ENCODE data around the gene NUP85.

The NUP85 gene

GRCh38 chr17:75261336-75262111 is 56.0 kb downstream of the NUP85 start, which contains the start of the genes GGA3 and MRPS7:
GGA3 (minus strand) TSS chr17:75261606; CDS start chr17:75261587, 19 bp downstream.
MRPS7 (plus strand) TSS chr17:75261879; CDS start chr17:75261901, 22 bp downstream.
- Mint-ChIP-seq H3K4me3 (peak within 1 kb of the TSS; percentile 94), H3K4me1 (peaks cover 33% of the 10 kb centered on the region), H3K36me3 (peaks cover 4% of the 10 kb centered on the region), H3K27ac (peak within 1 kb of the TSS; percentile 100), H3K27me3 (no peaks in the 10 kb centered on the region), H3K9me3 (no peaks in the 10 kb centered on the region)
- ATAC-seq (ENCODE audit: low read depth) (peak; percentile 93), DNase-seq (ENCODE audit: low spot score in 2 of 2) (peak; percentile 96 to 99)

- Mint-ChIP-seq H3K4me1 (peaks cover 31% of the 10 kb centered on the region), H3K27ac (peak overlapping the region; percentile 100)
These were observed 56.7 kb downstream of the NUP85 start for GRCh38 chr17:75262112-75262606.

GRCh38 chr17:75263055-75263454 is 57.6 kb downstream of the NUP85 start:
- H3K27ac Mint-ChIP-seq, result peak overlapping the region; percentile 100
- peaks cover 28% of the 10 kb centered on the region for H3K4me1 Mint-ChIP-seq
- ATAC-seq (ENCODE audit: low read depth) (no peak), DNase-seq (ENCODE audit: low spot score in 2 of 2) (no peak)
- H3K27me3 Mint-ChIP-seq, result no peaks in the 10 kb centered on the region
- H3K9me3 Mint-ChIP-seq, result no peaks in the 10 kb centered on the region
- H3K4me3 Mint-ChIP-seq, result peak overlapping the region; percentile 94
- peaks cover 7% of the 10 kb centered on the region for H3K36me3 Mint-ChIP-seq

More at GRCh38 chr17:75262112-75262606, 56.7 kb downstream of the NUP85 start:
- Mint-ChIP-seq H3K27me3 (no peaks in the 10 kb centered on the region), H3K4me3 (peak overlapping the region; percentile 94), H3K9me3 (no peaks in the 10 kb centered on the region), H3K36me3 (peaks cover 7% of the 10 kb centered on the region)
- ATAC-seq (ENCODE audit: low read depth) (no peak), DNase-seq (ENCODE audit: low spot score in 2 of 2) (no peak)

- H3K4me3 Mint-ChIP-seq, result no peak overlapping the region
- DNase-seq (ENCODE audit: low spot score in 2 of 2) (no peak), ATAC-seq (ENCODE audit: low read depth) (no peak)
- no peak overlapping the region for H3K27ac Mint-ChIP-seq
- H3K36me3 Mint-ChIP-seq, result peaks cover 4% of the 10 kb centered on the region
- H3K9me3 Mint-ChIP-seq, result no peaks in the 10 kb centered on the region
- no peaks in the 10 kb centered on the region for H3K27me3 Mint-ChIP-seq
- H3K4me1 Mint-ChIP-seq, result peaks cover 22% of the 10 kb centered on the region
These were observed 60.3 kb downstream of the NUP85 start for GRCh38 chr17:75265614-75266315.

- peaks cover 4% of the 10 kb centered on the region for H3K36me3 Mint-ChIP-seq
- no peaks in the 10 kb centered on the region for H3K27me3 Mint-ChIP-seq
- H3K9me3 Mint-ChIP-seq, result no peaks in the 10 kb centered on the region
- H3K27ac Mint-ChIP-seq, result no peak overlapping the region
- H3K4me1 Mint-ChIP-seq, result peaks cover 20% of the 10 kb centered on the region
- no peak overlapping the region for H3K4me3 Mint-ChIP-seq
- ATAC-seq (ENCODE audit: low read depth) (no peak), DNase-seq (ENCODE audit: low spot score in 2 of 2) (no peak)
These were observed 61.1 kb downstream of the NUP85 start for GRCh38 chr17:75266316-75267152.

GRCh38 chr17:75267153-75267410 is 61.6 kb downstream of the NUP85 start:
- Mint-ChIP-seq H3K27me3 (no peaks in the 10 kb centered on the region), H3K36me3 (peaks cover 4% of the 10 kb centered on the region), H3K4me1 (peaks cover 24% of the 10 kb centered on the region), H3K4me3 (no peak overlapping the region), H3K9me3 (no peaks in the 10 kb centered on the region), H3K27ac (no peak overlapping the region)
- ATAC-seq (ENCODE audit: low read depth) (no peak), DNase-seq (ENCODE audit: low spot score in 2 of 2) (no peak)

- Mint-ChIP-seq H3K4me3 (no peak overlapping the region), H3K27ac (no peak overlapping the region), H3K9me3 (no peaks in the 10 kb centered on the region), H3K4me1 (peaks cover 19% of the 10 kb centered on the region), H3K36me3 (peaks cover 4% of the 10 kb centered on the region), H3K27me3 (no peaks in the 10 kb centered on the region)
- no peak for DNase-seq (ENCODE audit: low spot score in 2 of 2)
- no peak for ATAC-seq (ENCODE audit: low read depth)
These were observed 62.1 kb downstream of the NUP85 start for GRCh38 chr17:75267411-75268232.

GRCh38 chr17:75269844-75270217 is 64.4 kb downstream of the NUP85 start:
- ATAC-seq (ENCODE audit: low read depth), result no peak
- Mint-ChIP-seq H3K27me3 (no peaks in the 10 kb centered on the region), H3K4me3 (peak overlapping the region; percentile 87), H3K27ac (peak overlapping the region; percentile 82), H3K9me3 (no peaks in the 10 kb centered on the region), H3K36me3 (peaks cover 5% of the 10 kb centered on the region), H3K4me1 (peaks cover 25% of the 10 kb centered on the region)
- DNase-seq (ENCODE audit: low spot score in 2 of 2), result no peak

- ATAC-seq (ENCODE audit: low read depth) (peak; percentile 26), DNase-seq (ENCODE audit: low spot score in 2 of 2) (peak in 1 of 2 donors; percentile 30)
- peaks cover 25% of the 10 kb centered on the region for H3K4me1 Mint-ChIP-seq
These were observed 64.9 kb downstream of the NUP85 start for GRCh38 chr17:75270218-75270965.

GRCh38 chr17:75270966-75271232 is 65.4 kb downstream of the NUP85 start, which contains the start of gene MIF4GD:
MIF4GD (minus strand) TSS chr17:75271231; CDS start chr17:75270195, 1,036 bp downstream.
- peak; percentile 18 for ATAC-seq (ENCODE audit: low read depth)
- Mint-ChIP-seq H3K4me3 (peak within 1 kb of the TSS; percentile 87), H3K9me3 (no peaks in the 10 kb centered on the region)

More at GRCh38 chr17:75270218-75270965, 64.9 kb downstream of the NUP85 start:
- Mint-ChIP-seq H3K36me3 (peaks cover 5% of the 10 kb centered on the region), H3K9me3 (no peaks in the 10 kb centered on the region), H3K4me3 (peak overlapping the region; percentile 87), H3K27ac (peak overlapping the region; percentile 82), H3K27me3 (no peaks in the 10 kb centered on the region)

GRCh38 chr17:75271233-75271954 is 65.9 kb downstream of the NUP85 start:
- Mint-ChIP-seq H3K4me3 (peak overlapping the region; percentile 84), H3K27ac (peak overlapping the region; percentile 69), H3K9me3 (no peaks in the 10 kb centered on the region), H3K4me1 (peaks cover 25% of the 10 kb centered on the region), H3K36me3 (peaks cover 5% of the 10 kb centered on the region), H3K27me3 (no peaks in the 10 kb centered on the region)
- peak; percentile 83 for ATAC-seq (ENCODE audit: low read depth)
- peak; percentile 93 to 97 for DNase-seq (ENCODE audit: low spot score in 2 of 2)

More at GRCh38 chr17:75270966-75271232, 65.4 kb downstream of the NUP85 start, which contains the start of gene MIF4GD:
- peaks cover 5% of the 10 kb centered on the region for H3K36me3 Mint-ChIP-seq
- H3K4me1 Mint-ChIP-seq, result peaks cover 25% of the 10 kb centered on the region
- DNase-seq (ENCODE audit: low spot score in 2 of 2), result no peak
- H3K27ac Mint-ChIP-seq, result peak within 1 kb of the TSS; percentile 82
- no peaks in the 10 kb centered on the region for H3K27me3 Mint-ChIP-seq

Data from memory B cell (primary cell).